HEK293 (cell line): ENCODE results near the gene TMEM145.

Source experiments
- FEZF1 ChIP-seq: fragments of 450-650 bp; formaldehyde crosslinking; IDR thresholded peaks from 2 replicates; pipeline ENCODE4 v1.5.1; 2016; ENCODE audit warnings: missing biosample characterization, missing genetic modification characterization
- GFI1B ChIP-seq: fragments of 450-650 bp; formaldehyde crosslinking; IDR thresholded peaks from 2 replicates; pipeline ENCODE4 v1.5.1; 2016; ENCODE audit warnings: missing biosample characterization, missing genetic modification characterization
- HOXA7 ChIP-seq: sonication (generic); formaldehyde crosslinking; IDR thresholded peaks from 2 replicates; pipeline ENCODE4 v1.8.1; 2022; ENCODE audit warnings: missing genetic modification reagents, borderline replicate concordance
- HOXD13 ChIP-seq: sonication (generic); formaldehyde crosslinking; IDR thresholded peaks from 2 replicates; pipeline ENCODE4 v1.8.0; 2022; ENCODE audit warnings: missing genetic modification reagents, borderline replicate concordance
- KLF1 ChIP-seq: fragments of 450-650 bp; formaldehyde crosslinking; IDR thresholded peaks from 2 replicates; pipeline ENCODE4 v1.5.1; 2016; ENCODE audit warnings: missing biosample characterization, missing genetic modification characterization
- MYNN ChIP-seq: fragments of 450-650 bp; formaldehyde crosslinking; IDR thresholded peaks from 2 replicates; pipeline ENCODE4 v1.5.1; 2016; ENCODE audit warnings: missing biosample characterization, missing genetic modification characterization, borderline replicate concordance
- PRDM10 ChIP-seq: fragments of 450-650 bp; formaldehyde crosslinking; IDR thresholded peaks from 2 replicates; pipeline ENCODE4 v1.5.1; 2016; ENCODE audit warnings: missing biosample characterization, missing genetic modification characterization
- SALL2 ChIP-seq: fragments of 450-650 bp; formaldehyde crosslinking; IDR thresholded peaks from 2 replicates; pipeline ENCODE4 v1.5.0; 2017; ENCODE audit warnings: missing biosample characterization, mild to moderate bottlenecking, missing genetic modification characterization, borderline replicate concordance
- YY1 ChIP-seq: fragments of 450-650 bp; formaldehyde crosslinking; IDR thresholded peaks from 2 replicates; pipeline ENCODE4 v1.5.1; 2018; ENCODE audit warnings: missing biosample characterization, missing genetic modification characterization
- ZBTB21 ChIP-seq: fragments of 450-650 bp; formaldehyde crosslinking; IDR thresholded peaks from 2 replicates; pipeline ENCODE4 v1.5.1; 2017; ENCODE audit warnings: missing biosample characterization, missing genetic modification characterization
- ZBTB6 ChIP-seq: fragments of 450-650 bp; formaldehyde crosslinking; IDR thresholded peaks from 2 replicates; pipeline ENCODE4 v1.5.1; 2017; ENCODE audit warnings: missing biosample characterization, missing genetic modification characterization
- ZBTB7A ChIP-seq: fragments of 450-650 bp; formaldehyde crosslinking; IDR thresholded peaks from 2 replicates; pipeline ENCODE4 v1.5.1; 2016; ENCODE audit warnings: low read depth, missing biosample characterization, missing genetic modification characterization
- ZBTB8A ChIP-seq: fragments of 450-650 bp; formaldehyde crosslinking; IDR thresholded peaks from 2 replicates; pipeline ENCODE4 v1.5.1; 2016; ENCODE audit warnings: missing biosample characterization, missing genetic modification characterization
- ZNF133 ChIP-seq: fragments of 450-650 bp; formaldehyde crosslinking; IDR thresholded peaks from 2 replicates; pipeline ENCODE4 v1.5.1; 2016; ENCODE audit warnings: missing biosample characterization, missing genetic modification characterization
- ZNF175 ChIP-seq: fragments of 450-650 bp; formaldehyde crosslinking; IDR thresholded peaks from 2 replicates; pipeline ENCODE4 v1.5.1; 2016; ENCODE audit warnings: missing biosample characterization, missing genetic modification characterization
- ZNF18 ChIP-seq: fragments of 450-650 bp; formaldehyde crosslinking; IDR thresholded peaks from 2 replicates; pipeline ENCODE4 v1.5.1; 2016; ENCODE audit warnings: missing biosample characterization, missing genetic modification characterization
- ZNF202 ChIP-seq: fragments of 450-650 bp; formaldehyde crosslinking; IDR thresholded peaks from 2 replicates; pipeline ENCODE4 v1.5.1; 2016; ENCODE audit warnings: missing biosample characterization, missing genetic modification characterization, borderline replicate concordance
- ZNF311 ChIP-seq: fragments of 450-650 bp; formaldehyde crosslinking; IDR thresholded peaks from 2 replicates; pipeline ENCODE4 v1.5.1; 2017; ENCODE audit warnings: missing biosample characterization, missing genetic modification characterization, borderline replicate concordance
- ZNF354C ChIP-seq: fragments of 450-650 bp; formaldehyde crosslinking; IDR thresholded peaks from 2 replicates; pipeline ENCODE4 v1.5.1; 2016; ENCODE audit warnings: missing biosample characterization, missing genetic modification characterization, low read depth, borderline replicate concordance
- ZNF398 ChIP-seq: fragments of 450-650 bp; formaldehyde crosslinking; IDR thresholded peaks from 2 replicates; pipeline ENCODE4 v1.5.1; 2017; ENCODE audit warnings: missing biosample characterization, missing genetic modification characterization
- ZNF426 ChIP-seq: fragments of 450-650 bp; formaldehyde crosslinking; IDR thresholded peaks from 2 replicates; pipeline ENCODE4 v1.5.1; 2017; ENCODE audit warnings: missing biosample characterization, missing genetic modification characterization, mild to moderate bottlenecking, inconsistent platforms, moderate library complexity
- ZNF449 ChIP-seq: fragments of 450-650 bp; formaldehyde crosslinking; IDR thresholded peaks from 2 replicates; pipeline ENCODE4 v1.5.1; 2017; ENCODE audit warnings: missing biosample characterization, mild to moderate bottlenecking, missing genetic modification characterization, moderate library complexity
- ZNF555 ChIP-seq: fragments of 450-650 bp; formaldehyde crosslinking; conservative IDR thresholded peaks from 2 replicates; pipeline ENCODE4 v1.5.1; 2017; ENCODE audit warnings: missing biosample characterization, mild to moderate bottlenecking, missing genetic modification characterization, inconsistent platforms
- ZNF580 ChIP-seq: fragments of 450-650 bp; formaldehyde crosslinking; IDR thresholded peaks from 2 replicates; pipeline ENCODE4 v1.5.1; 2016; ENCODE audit warnings: missing biosample characterization, missing genetic modification characterization
- ZNF585B ChIP-seq: fragments of 450-650 bp; formaldehyde crosslinking; IDR thresholded peaks from 2 replicates; pipeline ENCODE4 v1.5.1; 2016; ENCODE audit warnings: missing biosample characterization, missing genetic modification characterization
- ZNF600 ChIP-seq: fragments of 450-650 bp; formaldehyde crosslinking; IDR thresholded peaks from 2 replicates; pipeline ENCODE4 v1.5.1; 2016; ENCODE audit warnings: missing biosample characterization, missing genetic modification characterization
- ZNF677 ChIP-seq: fragments of 450-650 bp; IDR thresholded peaks from 2 replicates; pipeline ENCODE4 v1.5.0; 2018; ENCODE audit warnings: missing biosample characterization, mild to moderate bottlenecking, missing genetic modification characterization, moderate library complexity
- ZNF76 ChIP-seq: fragments of 450-650 bp; formaldehyde crosslinking; IDR thresholded peaks from 2 replicates; pipeline ENCODE4; 2016; ENCODE audit warnings: low read depth, missing biosample characterization, missing genetic modification characterization, borderline replicate concordance
- ZSCAN30 ChIP-seq: fragments of 450-650 bp; IDR thresholded peaks from 2 replicates; pipeline ENCODE4 v1.5.1; 2018; ENCODE audit warnings: missing biosample characterization, mild to moderate bottlenecking, missing genetic modification characterization, moderate library complexity

The TMEM145 gene

GRCh38 chr19:42283188-42284065, 29.7 kb upstream of the TMEM145 start (continued):
- TF ChIP-seq ZNF18 (peak; percentile 97), ZNF449 (tag by site-specific recombination) (peak; percentile 90), ZNF202 (tag by site-specific recombination) (no peak), ZNF354C (tag by site-specific recombination) (no peak), ZSCAN30 (tag by site-specific recombination) (no peak), ZNF175 (tag by site-specific recombination) (0 out of 2 replicates have a peak, but pooled peaks have one; percentile 6), FEZF1 (no peak; the same call in none of the 2 replicates), ZNF311 (tag by site-specific recombination) (peak; percentile 97), ZNF580 (tag by site-specific recombination) (peak; percentile 45), ZBTB8A (tag by site-specific recombination) (peak; percentile 93), ZBTB7A (tag by site-specific recombination) (peak; percentile 93), ZBTB21 (tag by site-specific recombination) (peak; percentile 65; the same call in 1 of the 2 replicates), ZNF600 (tag by site-specific recombination) (peak; percentile 99), HOXA7 (CRISPR knock-in tag) (no peak), GFI1B (tag by site-specific recombination) (no peak), ZNF426 (tag by site-specific recombination) (no peak), HOXD13 (CRISPR knock-in tag) (no peak), YY1 (tag by site-specific recombination) (no peak), ZNF555 (tag by site-specific recombination) (no peak), ZNF133 (tag by site-specific recombination) (peak; percentile 47; the same call in 1 of the 2 replicates), ZNF585B (tag by site-specific recombination) (no peak), SALL2 (0 out of 2 replicates have a peak, but pooled peaks have one; percentile 20), ZBTB6 (no peak), MYNN (tag by site-specific recombination) (peak; percentile 79; the same call in 1 of the 2 replicates), KLF1 (peak; percentile 94), ZNF677 (tag by site-specific recombination) (no peak), PRDM10 (peak; percentile 97), ZNF398 (tag by site-specific recombination) (peak; percentile 70), ZNF76 (tag by site-specific recombination) (peak; percentile 60)
